Measurements from ENCODE around the gene LRRC49. TPM values are rescaled to one million over a fixed set of nuclear protein-coding genes. Genes with fewer than 3 reads are reported as not detected.
A peak's percentile ranks its signal among the peaks of the same experiment; 100 is the strongest.

Gene LRRC49
- total RNA-seq, 1 donor from 2014 or later, result 4.7 TPM

- peak; percentile 64 for FAIRE-seq
- no peak for TF ChIP-seq CTCF (IDR thresholded peaks at IDR 0.05; ENCODE audit: insufficient read depth, low read length, severe bottlenecking)
- no peaks in the 10 kb centered on the region for H3K27me3 ChIP-seq (ENCODE audit: control insufficient read depth, insufficient read depth, low read length)
- no peak for DNase-seq (ENCODE audit: low read depth)
- no peak overlapping the region for H3K4me3 ChIP-seq (ENCODE audit: low read depth, low read length)
- no peaks in the 10 kb centered on the region for H3K36me3 ChIP-seq (ENCODE audit: control insufficient read depth, insufficient read depth, low read length)
Observed at GRCh38 chr15:70907784-70908471, 15.3 kb downstream of the LRRC49 start.

GRCh38 chr15:70910958-70911357 is 18.3 kb downstream of the LRRC49 start:
- Histone ChIP-seq H3K4me3 (ENCODE audit: low read depth, low read length) (no peak overlapping the region), H3K27me3 (ENCODE audit: control insufficient read depth, insufficient read depth, low read length) (no peaks in the 10 kb centered on the region), H3K36me3 (ENCODE audit: control insufficient read depth, insufficient read depth, low read length) (no peaks in the 10 kb centered on the region)
- no peak for TF ChIP-seq CTCF (IDR thresholded peaks at IDR 0.05; ENCODE audit: insufficient read depth, low read length, severe bottlenecking)
- DNase-seq (ENCODE audit: low read depth) (no peak), FAIRE-seq (no peak)

- DNase-seq (ENCODE audit: low read depth) (peak; percentile 72), FAIRE-seq (no peak)
- Histone ChIP-seq H3K27me3 (ENCODE audit: control insufficient read depth, insufficient read depth, low read length) (no peaks in the 10 kb centered on the region), H3K36me3 (ENCODE audit: control insufficient read depth, insufficient read depth, low read length) (no peaks in the 10 kb centered on the region), H3K4me3 (ENCODE audit: low read depth, low read length) (no peak overlapping the region)
- no peak for TF ChIP-seq CTCF (IDR thresholded peaks at IDR 0.05; ENCODE audit: insufficient read depth, low read length, severe bottlenecking)
Observed at GRCh38 chr15:70912187-70912586, 19.6 kb downstream of the LRRC49 start.

GRCh38 chr15:70916531-70916930 is 23.9 kb downstream of the LRRC49 start:
- no peak overlapping the region for H3K4me3 ChIP-seq (ENCODE audit: low read depth, low read length)
- no peaks in the 10 kb centered on the region for H3K36me3 ChIP-seq (ENCODE audit: control insufficient read depth, insufficient read depth, low read length)
- DNase-seq (ENCODE audit: low read depth) (no peak), FAIRE-seq (no peak)
- no peaks in the 10 kb centered on the region for H3K27me3 ChIP-seq (ENCODE audit: control insufficient read depth, insufficient read depth, low read length)
- no peak for TF ChIP-seq CTCF (IDR thresholded peaks at IDR 0.05; ENCODE audit: insufficient read depth, low read length, severe bottlenecking)

GRCh38 chr15:70917955-70918354 is 25.3 kb downstream of the LRRC49 start:
- Histone ChIP-seq H3K36me3 (ENCODE audit: control insufficient read depth, insufficient read depth, low read length) (no peaks in the 10 kb centered on the region), H3K27me3 (ENCODE audit: control insufficient read depth, insufficient read depth, low read length) (no peaks in the 10 kb centered on the region), H3K4me3 (ENCODE audit: low read depth, low read length) (no peak overlapping the region)
- FAIRE-seq, result no peak
- no peak for DNase-seq (ENCODE audit: low read depth)
- no peak for TF ChIP-seq CTCF (IDR thresholded peaks at IDR 0.05; ENCODE audit: insufficient read depth, low read length, severe bottlenecking)
